Osteoblast (primary cell): ENCODE results near the gene ZNF384. TPM values are rescaled to one million over a fixed set of nuclear protein-coding genes. Genes with fewer than 3 reads are reported as not detected.
"Not testable (repeated sequence)": the region's sequence is repeated elsewhere in the genome, so short reads cannot be mapped to it uniquely, and the experiment has no call there.

Experiments used
- DNase-seq: peaks from one replicate; pipeline ENCODE4 v3.0.0; 2011; ENCODE audit warnings: low spot score, mixed read lengths; ENCODE audit not compliant: insufficient read length; ENCODE audit errors: missing footprints
- H2AFZ ChIP-seq: 2 replicates; pipeline ENCODE4 v1.6.0; 2011; ENCODE audit warnings: mild to moderate bottlenecking, low read length
- H3K27ac ChIP-seq: 2 replicates; pipeline ENCODE4 v1.5.1; 2011; ENCODE audit warnings: mild to moderate bottlenecking, low read depth, low read length, moderate library complexity
- H3K27me3 ChIP-seq: 2 replicates; pipeline ENCODE4 v1.6.0; 2012; ENCODE audit warnings: mild to moderate bottlenecking, control low read depth, inconsistent platforms, low read length, moderate library complexity; ENCODE audit not compliant: insufficient read depth
- H3K36me3 ChIP-seq: 2 replicates; pipeline ENCODE4 v1.5.1; 2011; ENCODE audit warnings: mild to moderate bottlenecking, low read length, control low read depth, moderate library complexity; ENCODE audit not compliant: insufficient read depth
- H3K4me1 ChIP-seq: 2 replicates; pipeline ENCODE4 v1.5.1; 2011; ENCODE audit warnings: mild to moderate bottlenecking, low read length, control low read depth, moderate library complexity; ENCODE audit not compliant: insufficient read depth
- H3K4me2 ChIP-seq: 2 replicates; pipeline ENCODE4 v1.6.0; 2011; ENCODE audit warnings: mild to moderate bottlenecking, low read length; ENCODE audit not compliant: insufficient read depth
- H3K4me3 ChIP-seq: fragments of 200-600 bp; sonication (generic); 3 replicates; pipeline ENCODE4 v1.5.1; 2012; ENCODE audit warnings: mild to moderate bottlenecking, low read length, inconsistent platforms; ENCODE audit not compliant: insufficient read depth
- H3K79me2 ChIP-seq: 2 replicates; pipeline ENCODE4 v1.6.0; 2012; ENCODE audit warnings: mild to moderate bottlenecking, low read length, control low read depth, inconsistent platforms; ENCODE audit not compliant: insufficient read depth
- H3K9me3 ChIP-seq: 2 replicates; pipeline ENCODE4 v1.5.1; 2011; ENCODE audit warnings: low read depth, low read length, control low read depth
- H4K20me1 ChIP-seq: 2 replicates; pipeline ENCODE4 v1.6.0; 2012; ENCODE audit warnings: mild to moderate bottlenecking, low read length, control low read depth; ENCODE audit not compliant: insufficient read depth
- CTCF ChIP-seq: IDR thresholded peaks from 2 replicates; pipeline ENCODE4 v1.5.1; 2011; ENCODE audit warnings: mild to moderate bottlenecking, low read depth, low read length, moderate library complexity; ENCODE audit errors: extremely low read depth
- total RNA-seq: library from RNA; depleted of rRNA; stranded (reverse); fragments of >200 nt; gene quantifications from 2 replicates; pipeline ENCODE4 v1.2.3, GENCODE V29; 2012

ZNF384 gene
- total RNA-seq, 1 donor = 19.9 TPM

- H3K79me2 ChIP-seq = peaks cover 17% of the 10 kb centered on the region
- peaks cover 9% of the 10 kb centered on the region for H3K4me1 ChIP-seq
- H3K36me3 ChIP-seq = peaks cover 24% of the 10 kb centered on the region
- no peaks in the 10 kb centered on the region for H3K27me3 ChIP-seq
- peak overlapping the region; percentile 88 for H3K4me2 ChIP-seq
- no peak for DNase-seq
- H2AFZ ChIP-seq = peak overlapping the region; percentile 90
- H3K4me3 ChIP-seq = peak overlapping the region; percentile 93
- no peak for TF ChIP-seq CTCF
- no peaks in the 10 kb centered on the region for H4K20me1 ChIP-seq
- H3K9me3 ChIP-seq = no peaks in the 10 kb centered on the region
- H3K27ac ChIP-seq = peak overlapping the region; percentile 94
Observed at GRCh38 chr12:6724409-6724797, 35.2 kb upstream of the ZNF384 start.

DNA sequence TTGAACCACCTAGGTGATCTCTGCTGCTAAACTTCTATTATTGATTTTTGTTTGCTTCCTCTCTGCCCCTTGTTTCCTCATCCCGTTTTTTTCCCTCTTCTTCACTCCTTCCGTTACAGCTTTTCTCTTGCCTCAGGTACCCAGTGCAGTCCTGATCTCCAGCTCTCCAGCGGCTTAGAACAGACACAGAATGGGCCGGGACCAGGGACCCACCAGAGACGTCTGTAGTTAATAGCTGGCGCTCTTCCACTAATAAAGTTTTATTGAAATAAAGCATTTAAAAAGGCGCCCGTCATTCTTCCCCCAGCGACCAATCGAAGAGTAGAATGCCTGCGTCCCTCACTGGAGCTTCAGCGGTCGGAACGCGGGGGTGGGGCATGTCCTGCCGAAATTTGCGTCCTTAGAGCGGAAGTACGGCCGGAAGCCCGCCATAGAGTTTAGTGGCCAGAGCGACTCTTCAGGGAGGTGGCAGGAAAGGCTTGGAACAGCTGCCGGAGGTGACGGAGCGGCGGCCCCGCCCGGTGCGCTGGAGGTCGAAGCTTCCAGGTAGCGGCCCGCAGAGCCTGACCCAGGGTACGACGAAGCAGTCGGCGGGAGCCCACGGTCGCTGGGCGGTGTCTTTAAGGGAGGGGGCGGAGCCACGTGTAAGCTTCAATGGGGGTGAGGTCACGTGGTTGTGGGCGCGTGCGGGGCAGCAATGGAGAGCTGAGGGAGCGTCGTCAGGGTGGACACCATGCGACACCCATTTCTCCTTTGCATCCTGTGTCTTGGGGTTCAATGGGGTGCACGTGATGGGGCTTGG, 34.6 kb upstream of the ZNF384 start, which contains the start of gene COPS7A:
Gene COPS7A, plus strand, starts transcription at position 440 of the 802 bp plus-strand sequence. CDS start 611 bp downstream, outside the sequence.
- TF ChIP-seq CTCF = no peak
- Histone ChIP-seq H3K36me3 (peaks cover 18% of the 10 kb centered on the region), H4K20me1 (no peaks in the 10 kb centered on the region), H3K4me1 (peaks cover 9% of the 10 kb centered on the region), H3K4me2 (peak within 1 kb of the TSS; percentile 88), H3K4me3 (peak within 1 kb of the TSS; percentile 93), H3K9me3 (no peaks in the 10 kb centered on the region), H3K27ac (peak within 1 kb of the TSS; percentile 94), H2AFZ (peak within 1 kb of the TSS; percentile 90), H3K79me2 (peaks cover 17% of the 10 kb centered on the region), H3K27me3 (no peaks in the 10 kb centered on the region)
- peak; percentile 98 for DNase-seq

DNA sequence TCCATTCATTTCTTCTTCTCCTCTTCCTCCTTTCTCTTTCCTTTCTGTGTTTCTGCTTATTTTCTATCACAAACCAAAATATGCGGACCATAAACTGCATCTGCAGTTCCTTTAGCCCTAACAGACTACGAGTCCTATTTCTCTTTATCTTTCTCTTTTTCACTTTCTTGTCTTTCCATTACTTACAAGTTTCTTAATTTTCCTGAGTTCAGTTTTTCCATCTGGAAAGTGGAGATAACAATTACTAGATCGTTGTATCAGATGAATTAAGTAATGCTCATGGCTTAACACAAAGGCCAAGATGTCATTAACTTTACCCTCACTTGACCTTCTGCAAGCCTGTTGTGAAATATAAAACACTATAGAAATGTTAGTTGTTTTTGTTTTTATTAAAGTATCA, 33.7 kb upstream of the ZNF384 start:
- H3K79me2 ChIP-seq = peaks cover 17% of the 10 kb centered on the region
- no peaks in the 10 kb centered on the region for H4K20me1 ChIP-seq
- no peaks in the 10 kb centered on the region for H3K27me3 ChIP-seq
- TF ChIP-seq CTCF = no peak
- no peak overlapping the region for H3K4me3 ChIP-seq
- H3K9me3 ChIP-seq = no peaks in the 10 kb centered on the region
- H3K27ac ChIP-seq = no peak overlapping the region
- no peak for DNase-seq
- H2AFZ ChIP-seq = no peak overlapping the region
- H3K36me3 ChIP-seq = peaks cover 9% of the 10 kb centered on the region
- H3K4me1 ChIP-seq = peaks cover 9% of the 10 kb centered on the region
- peak overlapping the region; percentile 88 for H3K4me2 ChIP-seq

- H3K79me2 ChIP-seq = no peaks in the 10 kb centered on the region
- H3K4me2 ChIP-seq = no peak overlapping the region
- no peaks in the 10 kb centered on the region for H3K4me1 ChIP-seq
- no peaks in the 10 kb centered on the region for H3K9me3 ChIP-seq
- H3K27me3 ChIP-seq = no peaks in the 10 kb centered on the region
- no peaks in the 10 kb centered on the region for H4K20me1 ChIP-seq
- no peak overlapping the region for H2AFZ ChIP-seq
- H3K4me3 ChIP-seq = no peak overlapping the region
- no peaks in the 10 kb centered on the region for H3K36me3 ChIP-seq
- DNase-seq = no peak
- H3K27ac ChIP-seq = no peak overlapping the region
- TF ChIP-seq CTCF = no peak
Observed at GRCh38 chr12:6716874-6717437, 27.8 kb upstream of the ZNF384 start.

DNA sequence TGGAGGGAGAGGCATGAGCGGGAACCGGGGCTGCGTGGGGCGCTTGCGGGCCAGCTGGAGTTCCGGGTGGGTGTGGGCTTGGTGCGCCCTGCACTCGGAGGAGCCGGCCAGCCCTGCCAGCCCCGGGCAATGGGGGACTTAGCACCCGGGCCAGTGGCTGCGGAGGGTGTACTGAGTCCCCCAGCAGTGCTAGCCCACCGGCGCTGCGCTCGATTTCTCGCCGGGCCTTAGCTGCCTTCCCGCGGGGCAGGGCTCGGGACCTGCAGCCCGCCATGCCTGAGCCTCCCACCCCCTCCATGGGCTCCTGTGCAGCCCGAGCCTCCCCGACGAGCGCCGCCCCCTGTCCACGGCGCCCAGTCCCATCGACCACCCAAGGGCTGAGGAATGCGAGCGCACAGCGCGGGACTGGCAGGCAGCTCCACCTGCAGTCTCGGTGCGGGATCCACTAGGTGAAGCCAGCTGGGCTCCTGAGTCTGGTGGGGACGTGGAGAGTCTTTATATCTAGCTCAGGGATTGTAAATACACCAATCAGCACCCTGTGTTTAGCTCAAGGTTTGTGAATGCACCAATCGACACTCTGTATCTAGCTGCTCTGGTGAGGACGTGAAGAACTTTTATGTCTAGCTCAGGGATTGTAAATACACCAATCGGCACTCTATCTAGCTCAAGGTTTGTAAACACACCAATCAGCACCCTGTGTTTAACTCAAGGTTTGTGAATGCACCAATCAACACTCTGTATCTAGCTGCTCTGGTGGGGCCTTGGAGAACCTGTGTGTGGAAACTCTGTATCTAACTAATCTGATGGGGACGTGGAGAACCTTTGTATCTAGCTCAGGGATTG, 27.1 kb upstream of the ZNF384 start:
- H3K27me3 ChIP-seq, H3K79me2 ChIP-seq, H3K4me1 ChIP-seq, H3K9me3 ChIP-seq, H3K4me2 ChIP-seq, H3K27ac ChIP-seq, H3K36me3 ChIP-seq, H4K20me1 ChIP-seq, DNase-seq, H2AFZ ChIP-seq, H3K4me3 ChIP-seq: not testable (repeated sequence)
